Left lung (tissue), 10 donors: ENCODE measurements around the gene ARHGEF12. TPM values are rescaled to one million over a fixed set of nuclear protein-coding genes. Genes with fewer than 3 reads are reported as not detected.

ENCODE experiments used
- ATAC-seq: fragments of 200-7000 bp; cut with Tn5 transposase; one replicate; pipeline ENCODE4 v1.9.1; 2020; ENCODE audit warnings: moderate library complexity
- DNase-seq, 4 donors: peaks; one replicate each; pipeline ENCODE4 v3.0.0-alpha.2; 2013 to 2020
- H3K27ac ChIP-seq, 2 donors: fragments of 200-600 bp; sonication (generic) in 1 of 2; one replicate each; pipeline versions ENCODE4 v1.5.0 to v1.8.0; 2020 to 2021
- H3K27me3 ChIP-seq, 2 donors: fragments of 200-600 bp; sonication (generic) in 1 of 2; one replicate each; pipeline versions ENCODE4 v1.5.0 to v1.8.0; 2020 to 2021
- H3K36me3 ChIP-seq, 2 donors: fragments of 200-600 bp; sonication (generic) in 1 of 2; one replicate each; pipeline versions ENCODE4 v1.5.0 to v1.8.0; 2020 to 2021
- H3K4me1 ChIP-seq, 2 donors: fragments of 200-600 bp; one replicate each; pipeline ENCODE4 v1.8.0; 2021
- H3K4me3 ChIP-seq, 2 donors: fragments of 200-600 bp; sonication (generic) in 1 of 2; one replicate each; pipeline versions ENCODE4 v1.5.0 to v1.8.0; 2020 to 2021; ENCODE audit warnings: mild to moderate bottlenecking in 1 of 2
- H3K9me3 ChIP-seq, 2 donors: fragments of 200-600 bp; sonication (generic) in 1 of 2; one replicate each; pipeline versions ENCODE4 v1.5.0 to v1.8.0; 2020 to 2021
- CTCF ChIP-seq, 2 donors: fragments of 200-600 bp; sonication (generic) in 1 of 2; IDR thresholded peaks; one replicate each; pipeline versions ENCODE4 v1.5.0 to v1.8.0; 2021; ENCODE audit warnings: antibody characterized with exemption in 2 of 2
- intact Hi-C, 2 donors: fragments of 100-400 bp; cut with DNase I; formaldehyde crosslinking; loops; one replicate each; pipeline versions ENCODE4 v1.11.2 to v1.14.2; 2022
- polyA plus RNA-seq, 6 donors: library from polyadenylated mRNA; unstranded; fragments of 120-200 nt; gene quantifications; one replicate each; pipeline ENCODE4 v1.2.1, GENCODE V29; 2013; ENCODE audit not compliant: insufficient read length in 6 of 6
- total RNA-seq, 2 donors: library from RNA; stranded (reverse); fragmentation: NEBNext Ultra II Directional; extraction: Animal tissue kit (Norgen Biotek cat#: 25700); gene quantifications; one replicate each; pipeline ENCODE4 v1.2.1, GENCODE V29; 2021
- donor health status: DM: no; HTN: yes; CAD: no.
- donor health status: DM: no; HTN: no; CAD: no.

Gene ARHGEF12
- total and polyA plus RNA-seq, 8 donors, result 91.4 to 109 (median 99.6) TPM

- Histone ChIP-seq H3K36me3 (no peaks in the 10 kb centered on the region), H3K27ac (no peak overlapping the region), H3K4me1 (no peaks in the 10 kb centered on the region), H3K9me3 (no peaks in the 10 kb centered on the region), H3K4me3 (no peak overlapping the region), H3K27me3 (peaks cover 0 to 61% of the 10 kb centered on the region in 2 donors)
- ATAC-seq (no peak), DNase-seq (peak in 1 of 4 donors; percentile 7)
- TF ChIP-seq CTCF (IDR thresholded peaks at IDR 0.05), result no peak
- intact Hi-C loops, result loop anchor here in 1 of 2 donors (10.0 kb wide), 1 partner anchor 269 kb away; no protein-coding TSS in a partner anchor
Measured at GRCh38 chr11:120526241-120526640, 190.0 kb downstream of the ARHGEF12 start.

- DNase-seq (peak in 1 of 4 donors; percentile 75), ATAC-seq (peak; percentile 39)
- no peak for TF ChIP-seq CTCF (IDR thresholded peaks at IDR 0.05)
- Histone ChIP-seq H3K36me3 (no peaks in the 10 kb centered on the region), H3K4me3 (no peak overlapping the region), H3K27me3 (peaks cover 0 to 65% of the 10 kb centered on the region in 2 donors), H3K4me1 (no peaks in the 10 kb centered on the region), H3K9me3 (no peaks in the 10 kb centered on the region), H3K27ac (no peak overlapping the region)
- intact Hi-C loops, result loop anchor here in 1 of 2 donors (10.0 kb wide), 1 partner anchor 268 kb away; no protein-coding TSS in a partner anchor
Measured at GRCh38 chr11:120527111-120527761, 191.0 kb downstream of the ARHGEF12 start.

- peak in 1 of 4 donors; percentile 8 for DNase-seq
- no peaks in the 10 kb centered on the region for H3K9me3 ChIP-seq
- TF ChIP-seq CTCF (IDR thresholded peaks at IDR 0.05), result no peak
- no peak for ATAC-seq
- no peaks in the 10 kb centered on the region for H3K4me1 ChIP-seq
- H3K36me3 ChIP-seq, result no peaks in the 10 kb centered on the region
- intact Hi-C loops, result loop anchor here in 1 of 2 donors (10.0 kb wide), 1 partner anchor 266 kb away; no protein-coding TSS in a partner anchor
- peaks cover 0 to 54% of the 10 kb centered on the region in 2 donors for H3K27me3 ChIP-seq
- no peak overlapping the region for H3K27ac ChIP-seq
- H3K4me3 ChIP-seq, result no peak overlapping the region
Measured at GRCh38 chr11:120528749-120529148, 192.5 kb downstream of the ARHGEF12 start.

GRCh38 chr11:120529214-120529613 lies 193.0 kb downstream of the ARHGEF12 start:
- ATAC-seq (no peak), DNase-seq (peak in 1 of 4 donors; percentile 22)
- TF ChIP-seq CTCF (IDR thresholded peaks at IDR 0.05), result no peak
- H3K4me3 ChIP-seq, result no peak overlapping the region
- no peaks in the 10 kb centered on the region for H3K4me1 ChIP-seq
- intact Hi-C loops, result loop anchor here in 1 of 2 donors (10.0 kb wide), 1 partner anchor 266 kb away; no protein-coding TSS in a partner anchor
- H3K27ac ChIP-seq, result no peak overlapping the region
- no peaks in the 10 kb centered on the region for H3K36me3 ChIP-seq
- H3K27me3 ChIP-seq, result peaks cover 0 to 49% of the 10 kb centered on the region in 2 donors
- no peaks in the 10 kb centered on the region for H3K9me3 ChIP-seq

GRCh38 chr11:120529911-120530310 lies 193.7 kb downstream of the ARHGEF12 start:
- H3K27me3 ChIP-seq, result peaks cover 0 to 42% of the 10 kb centered on the region in 2 donors
- H3K4me3 ChIP-seq, result no peak overlapping the region
- intact Hi-C loops, result loop anchor here in 1 of 2 donors (10.0 kb wide), 1 partner anchor 265 kb away; no protein-coding TSS in a partner anchor
- no peak for DNase-seq
- ATAC-seq, result no peak
- no peaks in the 10 kb centered on the region for H3K4me1 ChIP-seq
- H3K27ac ChIP-seq, result no peak overlapping the region
- no peaks in the 10 kb centered on the region for H3K36me3 ChIP-seq
- TF ChIP-seq CTCF (IDR thresholded peaks at IDR 0.05), result no peak
- no peaks in the 10 kb centered on the region for H3K9me3 ChIP-seq
